Measurements from ENCODE around the gene RAPGEF3. TPM values are rescaled to one million over a fixed set of nuclear protein-coding genes. Genes with fewer than 3 reads are reported as not detected.

RAPGEF3 gene
- total RNA-seq, 1 donor from 2014 or later: 4.9 TPM

- DNase-seq (ENCODE audit: extremely low spot score, unreplicated experiment): peak; percentile 85
- peak within 1 kb of the TSS; percentile 80 for H3K27ac Mint-ChIP-seq
- no peaks in the 10 kb centered on the region for H3K36me3 Mint-ChIP-seq
- TF ChIP-seq, protein P1, sequence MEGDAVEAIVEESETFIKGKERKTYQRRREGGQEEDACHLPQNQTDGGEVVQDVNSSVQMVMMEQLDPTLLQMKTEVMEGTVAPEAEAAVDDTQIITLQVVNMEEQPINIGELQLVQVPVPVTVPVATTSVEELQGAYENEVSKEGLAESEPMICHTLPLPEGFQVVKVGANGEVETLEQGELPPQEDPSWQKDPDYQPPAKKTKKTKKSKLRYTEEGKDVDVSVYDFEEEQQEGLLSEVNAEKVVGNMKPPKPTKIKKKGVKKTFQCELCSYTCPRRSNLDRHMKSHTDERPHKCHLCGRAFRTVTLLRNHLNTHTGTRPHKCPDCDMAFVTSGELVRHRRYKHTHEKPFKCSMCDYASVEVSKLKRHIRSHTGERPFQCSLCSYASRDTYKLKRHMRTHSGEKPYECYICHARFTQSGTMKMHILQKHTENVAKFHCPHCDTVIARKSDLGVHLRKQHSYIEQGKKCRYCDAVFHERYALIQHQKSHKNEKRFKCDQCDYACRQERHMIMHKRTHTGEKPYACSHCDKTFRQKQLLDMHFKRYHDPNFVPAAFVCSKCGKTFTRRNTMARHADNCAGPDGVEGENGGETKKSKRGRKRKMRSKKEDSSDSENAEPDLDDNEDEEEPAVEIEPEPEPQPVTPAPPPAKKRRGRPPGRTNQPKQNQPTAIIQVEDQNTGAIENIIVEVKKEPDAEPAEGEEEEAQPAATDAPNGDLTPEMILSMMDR (conservative IDR thresholded peaks at IDR 0.05): peak; percentile 21
- peaks cover 10% of the 10 kb centered on the region for H3K27me3 Mint-ChIP-seq
- H3K4me1 Mint-ChIP-seq (ENCODE audit: unreplicated experiment): peaks cover 11% of the 10 kb centered on the region
- H3K9me3 Mint-ChIP-seq: no peaks in the 10 kb centered on the region
- peak within 1 kb of the TSS; percentile 91 for H3K4me3 Mint-ChIP-seq
These were observed 14.6 kb upstream of the RAPGEF3 start, which contains the start of gene SLC48A1 for GRCh38 chr12:47773062-47773857. Gene SLC48A1 (plus strand): TSS chr12:47773238. CDS start chr12:47773305, 67 bp downstream.

DNA sequence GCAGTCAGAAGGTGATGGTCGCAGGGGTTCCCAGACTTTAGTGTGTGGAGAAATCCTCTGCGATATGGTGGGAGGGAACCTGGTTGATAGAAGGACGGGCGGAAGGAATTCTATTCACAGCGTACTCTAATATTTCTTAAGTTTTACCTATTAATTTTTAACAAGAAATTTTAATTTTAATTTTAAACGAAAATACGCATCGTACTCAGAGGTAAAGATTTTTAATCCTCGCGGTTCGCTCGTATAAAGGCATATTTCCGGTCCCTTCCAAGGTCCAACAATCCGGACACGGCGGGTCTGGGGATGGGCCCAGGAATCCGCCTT is 14.0 kb upstream of the RAPGEF3 start:
- no peaks in the 10 kb centered on the region for H3K36me3 Mint-ChIP-seq
- H3K9me3 Mint-ChIP-seq: no peaks in the 10 kb centered on the region
- H3K4me3 Mint-ChIP-seq: peak overlapping the region; percentile 90
- TF ChIP-seq, protein P1 (conservative IDR thresholded peaks at IDR 0.05): no peak
- DNase-seq (ENCODE audit: extremely low spot score, unreplicated experiment): no peak
- peak overlapping the region; percentile 80 for H3K27ac Mint-ChIP-seq
- H3K4me1 Mint-ChIP-seq (ENCODE audit: unreplicated experiment): peaks cover 11% of the 10 kb centered on the region
- H3K27me3 Mint-ChIP-seq: peaks cover 10% of the 10 kb centered on the region

DNA sequence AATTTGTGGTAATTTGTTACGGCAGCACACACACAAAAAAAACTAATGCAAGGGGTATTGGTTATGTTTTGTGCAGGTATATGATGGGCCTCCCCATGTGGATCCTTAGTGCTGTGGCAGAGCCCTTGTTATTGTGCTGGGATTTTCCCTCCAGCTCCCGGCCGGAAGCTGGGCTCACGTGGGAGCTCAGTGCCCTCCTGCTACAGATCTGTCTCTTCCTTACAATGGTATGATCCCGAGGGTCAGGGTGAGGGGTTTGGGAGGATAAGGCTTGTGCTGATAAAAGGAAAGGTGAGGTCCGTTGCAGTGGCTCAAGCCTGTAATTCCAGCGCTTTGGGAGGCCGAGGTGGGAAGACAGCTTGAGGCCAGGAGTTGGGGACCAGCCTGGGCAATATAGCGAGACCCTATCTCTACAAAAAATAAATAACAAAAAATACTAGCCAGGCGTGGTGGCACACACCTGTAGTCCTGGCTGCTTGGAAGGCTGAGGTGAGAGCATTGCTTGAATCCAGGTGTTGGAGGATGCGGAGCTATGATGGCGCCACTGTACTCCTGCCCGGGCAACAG is 13.5 kb upstream of the RAPGEF3 start:
- peaks cover 13% of the 10 kb centered on the region for H3K27me3 Mint-ChIP-seq
- no peaks in the 10 kb centered on the region for H3K36me3 Mint-ChIP-seq
- TF ChIP-seq, protein P1 (conservative IDR thresholded peaks at IDR 0.05): no peak

DNA sequence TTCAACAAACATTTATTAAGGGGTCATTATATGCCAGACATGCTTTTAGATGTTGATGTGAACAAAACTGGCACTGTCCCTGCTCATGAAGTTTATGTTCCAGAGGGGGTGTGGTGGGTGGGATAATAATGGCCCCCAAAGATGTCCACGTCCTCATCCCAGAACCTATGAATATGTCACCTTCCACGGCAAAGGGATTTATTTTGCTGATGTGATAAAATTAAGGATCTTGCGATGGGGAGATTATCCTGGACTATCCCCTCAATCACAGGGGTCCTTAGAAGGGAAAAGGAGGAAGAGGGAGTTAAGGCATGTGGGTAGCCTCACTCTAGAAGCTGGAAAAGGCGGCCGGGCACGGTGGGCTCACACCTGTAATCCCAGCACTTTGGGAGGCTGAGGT is 12.6 kb upstream of the RAPGEF3 start:
- Mint-ChIP-seq H3K27me3 (peaks cover 13% of the 10 kb centered on the region), H3K4me3 (no peak overlapping the region), H3K9me3 (no peaks in the 10 kb centered on the region), H3K4me1 (ENCODE audit: unreplicated experiment) (peaks cover 16% of the 10 kb centered on the region), H3K27ac (no peak overlapping the region), H3K36me3 (no peaks in the 10 kb centered on the region)
- TF ChIP-seq, protein P1 (conservative IDR thresholded peaks at IDR 0.05): no peak
- DNase-seq (ENCODE audit: extremely low spot score, unreplicated experiment): no peak

More for the DNA sequence above, 13.5 kb upstream of the RAPGEF3 start:
- DNase-seq (ENCODE audit: extremely low spot score, unreplicated experiment): no peak
- Mint-ChIP-seq H3K4me3 (peak overlapping the region; percentile 90), H3K9me3 (no peaks in the 10 kb centered on the region), H3K27ac (peak overlapping the region; percentile 80), H3K4me1 (ENCODE audit: unreplicated experiment) (peaks cover 16% of the 10 kb centered on the region)

DNA sequence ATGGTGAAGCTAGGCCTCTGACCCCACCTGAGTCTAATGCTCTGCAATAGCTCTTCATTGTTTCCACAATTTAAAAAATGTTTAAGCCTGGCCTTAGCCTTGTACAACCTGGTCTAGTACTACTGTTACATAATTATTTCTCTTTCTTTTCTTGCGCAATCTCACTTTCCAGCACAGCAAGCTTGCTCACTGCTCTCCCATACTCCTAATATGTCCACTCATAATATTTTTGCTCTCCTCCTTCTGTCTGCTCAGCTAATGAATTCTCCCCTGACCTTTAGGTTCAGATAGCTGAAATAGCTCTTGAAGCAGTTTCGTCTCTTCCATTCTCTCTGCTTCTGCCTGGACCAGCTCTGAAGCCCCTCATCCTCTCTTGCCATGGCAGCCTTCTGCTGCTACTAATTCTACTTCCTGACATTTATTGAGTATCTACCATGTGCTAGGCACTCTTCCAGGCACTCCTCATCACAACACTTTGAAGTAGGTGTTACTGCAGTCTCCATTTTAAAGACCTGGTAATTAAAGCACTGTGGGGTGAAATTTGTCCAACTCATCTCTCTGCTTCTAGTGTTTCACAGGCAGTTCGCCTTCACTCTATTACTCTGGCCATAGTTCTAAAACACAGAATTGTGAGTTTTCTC is 11.5 kb upstream of the RAPGEF3 start:
- H3K9me3 Mint-ChIP-seq: no peaks in the 10 kb centered on the region
- no peak overlapping the region for H3K27ac Mint-ChIP-seq
- H3K4me3 Mint-ChIP-seq: no peak overlapping the region
- no peaks in the 10 kb centered on the region for H3K36me3 Mint-ChIP-seq
- peaks cover 13% of the 10 kb centered on the region for H3K27me3 Mint-ChIP-seq
- peaks cover 16% of the 10 kb centered on the region for H3K4me1 Mint-ChIP-seq (ENCODE audit: unreplicated experiment)
- DNase-seq (ENCODE audit: extremely low spot score, unreplicated experiment): no peak
- TF ChIP-seq, protein P1 (conservative IDR thresholded peaks at IDR 0.05): no peak

Measured in type B pancreatic cell (in vitro differentiated cells).